Endodermal cell (in vitro differentiated cells): ENCODE measurements around the gene STATH. TPM values are rescaled to one million over a fixed set of nuclear protein-coding genes. Genes with fewer than 3 reads are reported as not detected.

ENCODE experiments used
- DNase-seq: peaks from one replicate; pipeline ENCODE4 v3.0.0-alpha.2; 2017
- H3K27ac ChIP-seq: 2 replicates; pipeline ENCODE4 v1.5.1; 2013; ENCODE audit warnings: mild to moderate bottlenecking, low read depth, low read length, moderate library complexity
- H3K27me3 ChIP-seq: 2 replicates; pipeline ENCODE4 v1.6.1; 2013; ENCODE audit warnings: mild to moderate bottlenecking, low read length, moderate library complexity; ENCODE audit not compliant: insufficient read depth, control insufficient read depth, poor library complexity, severe bottlenecking
- H3K36me3 ChIP-seq: 2 replicates; pipeline ENCODE4 v1.7.0; 2013; ENCODE audit warnings: mild to moderate bottlenecking, low read length, moderate library complexity; ENCODE audit not compliant: control insufficient read depth, insufficient read depth
- H3K4me1 ChIP-seq: one replicate; pipeline ENCODE4 v1.7.0; 2013; ENCODE audit warnings: low read length; ENCODE audit not compliant: control insufficient read depth, insufficient read depth
- H3K4me3 ChIP-seq: 2 replicates; pipeline ENCODE4 v1.5.1; 2013; ENCODE audit warnings: mild to moderate bottlenecking, low read length, moderate library complexity
- H3K9ac ChIP-seq: 2 replicates; pipeline ENCODE4 v1.6.1; 2013; ENCODE audit warnings: mild to moderate bottlenecking, low read length, moderate library complexity; ENCODE audit not compliant: poor library complexity, severe bottlenecking; ENCODE audit errors: extremely low read depth
- H3K9me3 ChIP-seq: 2 replicates; pipeline ENCODE4 v1.6.1; 2013; ENCODE audit warnings: mild to moderate bottlenecking, low read length, moderate library complexity; ENCODE audit not compliant: control insufficient read depth
- H3K27ac Mint-ChIP-seq: 2 replicates; pipeline ENCODE4 v1.8.0; 2020; ENCODE audit warnings: mixed read lengths
- H3K27me3 Mint-ChIP-seq: 2 replicates; pipeline ENCODE4 v1.8.0; 2021; ENCODE audit warnings: mild to moderate bottlenecking, mixed read lengths; ENCODE audit not compliant: insufficient read depth
- H3K36me3 Mint-ChIP-seq: 2 replicates; pipeline ENCODE4 v1.8.0; 2020; ENCODE audit warnings: low read depth, mixed read lengths
- H3K4me1 Mint-ChIP-seq: 2 replicates; pipeline ENCODE4 v1.8.0; 2020; ENCODE audit warnings: mixed read lengths
- H3K4me3 Mint-ChIP-seq: 2 replicates; pipeline ENCODE4 v1.8.0; 2020; ENCODE audit warnings: mild to moderate bottlenecking, moderate library complexity, mixed read lengths
- H3K9me3 Mint-ChIP-seq: 2 replicates; pipeline ENCODE4 v1.8.0; 2020; ENCODE audit warnings: mild to moderate bottlenecking, mixed read lengths
- WGBS, 2 experiments: methylation state at CpG; one replicate each; pipeline versions ENCODE4 v1.1.5 to v1.1.7; 2013; ENCODE audit warnings: missing lambda C conversion rate in 2 of 2, mixed read lengths in 1 of 2; ENCODE audit not compliant: insufficient coverage in 1 of 2, insufficient read length in 1 of 2; 5-methylcytosine and 5-hydroxymethylcytosine counted together
- total RNA-seq, 2 donors: library from RNA; stranded (reverse); fragmentation: NEBNext Ultra II Directional in 1 of 2; extraction: Animal tissue kit (Norgen Biotek cat#: 25700) in 1 of 2; gene quantifications; 2 replicates in 1 of 2; 3 replicates in 1 of 2; pipeline ENCODE4 v1.2.1, GENCODE V29; 2021
- TF ChIP-seq, protein P1 (sequence below): fragments of 200-600 bp; sonication (generic); conservative IDR thresholded peaks from 2 replicates; pipeline ENCODE4 v1.5.0; 2021; ENCODE audit warnings: antibody characterized with exemption, mild to moderate bottlenecking

STATH gene
- total RNA-seq, 2 donors from 2014 or later, result not detected

DNA sequence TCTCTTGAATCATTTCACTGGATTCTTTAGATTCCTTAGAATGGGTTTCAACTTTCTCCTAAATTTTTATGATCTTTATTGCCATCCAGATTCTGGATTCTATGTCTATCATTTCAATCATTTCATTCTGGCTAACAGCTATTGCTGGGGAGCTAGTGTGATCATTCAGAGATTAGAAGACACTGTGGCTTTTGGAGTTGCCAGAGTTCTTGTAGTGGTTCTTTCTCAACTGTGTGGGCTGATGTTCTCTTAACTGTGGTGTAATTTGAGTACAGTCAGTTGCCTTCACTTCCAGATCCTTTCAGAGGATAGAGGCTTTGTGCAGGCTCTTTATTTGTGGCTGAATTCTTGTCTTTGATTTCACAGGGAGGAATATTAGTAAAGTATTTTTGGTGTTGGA is 18.2 kb upstream of the STATH start:
- DNase-seq, result no peak
- H3K9me3 ChIP-seq, result no peaks in the 10 kb centered on the region
- Mint-ChIP-seq H3K4me1 (no peaks in the 10 kb centered on the region), H3K27me3 (peaks cover 4% of the 10 kb centered on the region), H3K4me3 (no peak overlapping the region), H3K36me3 (no peaks in the 10 kb centered on the region), H3K27ac (no peak overlapping the region), H3K9me3 (no peaks in the 10 kb centered on the region)
- no peak overlapping the region for H3K9ac ChIP-seq
- H3K4me1 ChIP-seq, result no peaks in the 10 kb centered on the region
- no peak overlapping the region for H3K27ac ChIP-seq
- H3K4me3 ChIP-seq, result no peak overlapping the region
- TF ChIP-seq, protein P1, sequence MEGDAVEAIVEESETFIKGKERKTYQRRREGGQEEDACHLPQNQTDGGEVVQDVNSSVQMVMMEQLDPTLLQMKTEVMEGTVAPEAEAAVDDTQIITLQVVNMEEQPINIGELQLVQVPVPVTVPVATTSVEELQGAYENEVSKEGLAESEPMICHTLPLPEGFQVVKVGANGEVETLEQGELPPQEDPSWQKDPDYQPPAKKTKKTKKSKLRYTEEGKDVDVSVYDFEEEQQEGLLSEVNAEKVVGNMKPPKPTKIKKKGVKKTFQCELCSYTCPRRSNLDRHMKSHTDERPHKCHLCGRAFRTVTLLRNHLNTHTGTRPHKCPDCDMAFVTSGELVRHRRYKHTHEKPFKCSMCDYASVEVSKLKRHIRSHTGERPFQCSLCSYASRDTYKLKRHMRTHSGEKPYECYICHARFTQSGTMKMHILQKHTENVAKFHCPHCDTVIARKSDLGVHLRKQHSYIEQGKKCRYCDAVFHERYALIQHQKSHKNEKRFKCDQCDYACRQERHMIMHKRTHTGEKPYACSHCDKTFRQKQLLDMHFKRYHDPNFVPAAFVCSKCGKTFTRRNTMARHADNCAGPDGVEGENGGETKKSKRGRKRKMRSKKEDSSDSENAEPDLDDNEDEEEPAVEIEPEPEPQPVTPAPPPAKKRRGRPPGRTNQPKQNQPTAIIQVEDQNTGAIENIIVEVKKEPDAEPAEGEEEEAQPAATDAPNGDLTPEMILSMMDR, result no peak
- no peaks in the 10 kb centered on the region for H3K36me3 ChIP-seq
- H3K27me3 ChIP-seq, result no peaks in the 10 kb centered on the region

DNA sequence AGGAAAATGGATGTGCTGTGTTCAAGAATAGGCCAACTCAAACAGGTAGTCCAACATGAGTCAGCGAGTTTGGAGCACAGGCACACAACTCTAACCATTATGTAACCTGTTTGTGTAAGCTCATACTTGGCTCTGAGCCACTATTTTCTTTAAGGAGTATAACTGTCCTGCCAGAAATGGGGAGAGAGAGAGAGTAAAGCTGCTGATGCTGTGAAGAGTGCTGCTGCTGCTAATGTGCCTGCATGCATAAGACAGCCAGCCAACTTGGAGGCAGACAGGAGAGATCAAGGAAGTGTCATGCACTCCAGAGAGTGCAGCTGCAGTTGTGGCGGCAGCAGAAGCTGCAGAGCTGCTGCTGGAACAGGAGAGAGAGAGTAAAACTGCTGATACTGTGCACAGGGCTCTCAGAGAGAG is 11.7 kb upstream of the STATH start:
- WGBS, 2 experiments, result 82% methylated on average over 2 of the region's 2 CpGs; no CpG with 5 or more reads in 1 of the 2 experiments
- H3K4me3 ChIP-seq, result no peak overlapping the region
- no peaks in the 10 kb centered on the region for H3K27me3 ChIP-seq
- no peak overlapping the region for H3K4me3 Mint-ChIP-seq
- H3K4me1 ChIP-seq, result no peaks in the 10 kb centered on the region
- H3K27ac Mint-ChIP-seq, result peak overlapping the region; percentile 14
- no peaks in the 10 kb centered on the region for H3K27me3 Mint-ChIP-seq
- H3K9ac ChIP-seq, result no peak overlapping the region
- H3K9me3 ChIP-seq, result no peaks in the 10 kb centered on the region
- TF ChIP-seq, protein P1, result no peak
- H3K4me1 Mint-ChIP-seq, result peaks cover 9% of the 10 kb centered on the region
- no peaks in the 10 kb centered on the region for H3K36me3 Mint-ChIP-seq
- DNase-seq, result no peak
- no peaks in the 10 kb centered on the region for H3K36me3 ChIP-seq
- H3K9me3 Mint-ChIP-seq, result no peaks in the 10 kb centered on the region
- no peak overlapping the region for H3K27ac ChIP-seq

DNA sequence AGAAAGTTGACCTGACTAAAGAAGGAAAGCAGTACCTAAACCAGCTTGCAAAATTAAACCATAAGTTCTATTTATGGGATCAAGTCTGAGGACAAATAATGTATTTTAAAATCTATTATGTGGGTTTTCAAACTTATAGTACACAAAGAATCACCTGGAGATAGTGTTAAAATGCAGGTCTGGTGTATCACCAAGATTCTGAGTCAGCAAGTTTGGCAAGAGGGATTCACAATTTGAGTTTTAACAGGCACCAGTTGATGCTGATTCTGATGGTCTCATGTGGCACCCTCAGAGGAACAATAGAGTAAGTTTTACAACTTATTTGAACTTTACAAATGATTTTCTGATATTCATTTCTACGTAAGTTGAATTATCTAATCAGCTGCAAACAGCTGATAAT is 9.1 kb upstream of the STATH start:
- Histone ChIP-seq H3K4me1 (no peaks in the 10 kb centered on the region), H3K27ac (no peak overlapping the region), H3K9me3 (no peaks in the 10 kb centered on the region), H3K36me3 (no peaks in the 10 kb centered on the region), H3K4me3 (no peak overlapping the region), H3K9ac (no peak overlapping the region), H3K27me3 (no peaks in the 10 kb centered on the region)
- Mint-ChIP-seq H3K36me3 (no peaks in the 10 kb centered on the region), H3K4me1 (peaks cover 17% of the 10 kb centered on the region), H3K4me3 (no peak overlapping the region), H3K27ac (no peak overlapping the region), H3K9me3 (no peaks in the 10 kb centered on the region), H3K27me3 (no peaks in the 10 kb centered on the region)
- TF ChIP-seq, protein P1, result no peak
- WGBS, 2 experiments, result no CpG with 5 or more reads among the region's 1 CpG
- no peak for DNase-seq
